Measurements from ENCODE around the gene TOR1B. TPM values are rescaled to one million over a fixed set of nuclear protein-coding genes. Genes with fewer than 3 reads are reported as not detected.

Gene TOR1B
- total RNA-seq, 3 donors from 2014 or later: 22.6 to 26.7 (median 23.9) TPM

GRCh38 chr9:129814432-129815223, 11.6 kb downstream of the TOR1B start:
- Histone ChIP-seq H3K4me1 (no peaks in the 10 kb centered on the region), H3K27me3 (no peaks in the 10 kb centered on the region), H3K36me3 (no peaks in the 10 kb centered on the region), H3K9me3 (no peaks in the 10 kb centered on the region), H3K4me3 (no peak overlapping the region), H3K27ac (no peak overlapping the region)
- DNase-seq (ENCODE audit: low spot score in 2 of 2): no peak
- intact Hi-C loops (cut with DNase I; ENCODE audit: low total_unique reads): no loop called here
- no peak for TF ChIP-seq POLR2AphosphoS5 (IDR thresholded peaks at IDR 0.05)
- TF ChIP-seq CTCF (IDR thresholded peaks at IDR 0.05): no peak
- TF ChIP-seq POLR2A (IDR thresholded peaks at IDR 0.05): no peak

- intact Hi-C loops (cut with DNase I; ENCODE audit: low total_unique reads): no loop called here
- H3K9me3 ChIP-seq: no peaks in the 10 kb centered on the region
- H3K4me1 ChIP-seq: no peaks in the 10 kb centered on the region
- no peak for DNase-seq (ENCODE audit: low spot score in 2 of 2)
- no peak overlapping the region for H3K27ac ChIP-seq
- no peaks in the 10 kb centered on the region for H3K27me3 ChIP-seq
- no peaks in the 10 kb centered on the region for H3K36me3 ChIP-seq
- TF ChIP-seq CTCF (IDR thresholded peaks at IDR 0.05) (no peak), POLR2A (IDR thresholded peaks at IDR 0.05) (no peak), POLR2AphosphoS5 (IDR thresholded peaks at IDR 0.05) (no peak)
- no peak overlapping the region for H3K4me3 ChIP-seq
Measured at GRCh38 chr9:129815278-129815677, 12.3 kb downstream of the TOR1B start.

- no peaks in the 10 kb centered on the region for H3K36me3 ChIP-seq
- intact Hi-C loops (cut with DNase I; ENCODE audit: low total_unique reads): no loop called here
- no peaks in the 10 kb centered on the region for H3K9me3 ChIP-seq
- no peak for DNase-seq (ENCODE audit: low spot score in 2 of 2)
- no peak overlapping the region for H3K4me3 ChIP-seq
- H3K4me1 ChIP-seq: no peaks in the 10 kb centered on the region
- H3K27me3 ChIP-seq: no peaks in the 10 kb centered on the region
- TF ChIP-seq POLR2AphosphoS5 (IDR thresholded peaks at IDR 0.05): no peak
- TF ChIP-seq POLR2A (IDR thresholded peaks at IDR 0.05): no peak
- TF ChIP-seq CTCF (IDR thresholded peaks at IDR 0.05): no peak
- no peak overlapping the region for H3K27ac ChIP-seq
Measured at GRCh38 chr9:129816501-129817435, 13.8 kb downstream of the TOR1B start.

GRCh38 chr9:129822898-129823541, 20.0 kb downstream of the TOR1B start:
- Histone ChIP-seq H3K27ac (peak overlapping the region; percentile 66 to 87), H3K36me3 (no peaks in the 10 kb centered on the region), H3K9me3 (no peaks in the 10 kb centered on the region), H3K4me3 (peak overlapping the region; percentile 66 to 97 (median 93)), H3K27me3 (no peaks in the 10 kb centered on the region), H3K4me1 (no peaks in the 10 kb centered on the region)
- TF ChIP-seq CTCF (IDR thresholded peaks at IDR 0.05): no peak
- no peak for TF ChIP-seq POLR2A (IDR thresholded peaks at IDR 0.05)
- TF ChIP-seq POLR2AphosphoS5 (IDR thresholded peaks at IDR 0.05): no peak
- intact Hi-C loops (cut with DNase I; ENCODE audit: low total_unique reads): no loop called here
- no peak for DNase-seq (ENCODE audit: low spot score in 2 of 2)

All from breast epithelium (tissue), 4 donors.